Thoracic aorta (tissue), 2 donors: ENCODE data around the gene SLC17A5. TPM values are rescaled to one million over a fixed set of nuclear protein-coding genes. Genes with fewer than 3 reads are reported as not detected.
A peak's percentile ranks its signal among the peaks of the same experiment; 100 is the strongest.

Source experiments
- ATAC-seq: fragments of 150-250 bp; one replicate; pipeline ENCODE4 v1.8.0; 2017; ENCODE audit warnings: low read depth; ENCODE audit not compliant: insufficient number of reproducible peaks, low FRiP score
- DNase-seq: peaks from one replicate; pipeline ENCODE4 v3.0.0-alpha.2; 2020; ENCODE audit warnings: low spot score
- H3K27ac ChIP-seq, 2 donors: fragments of 200-600 bp; sonication (generic); 1 replicate in 1 of 2; 2 replicates in 1 of 2; pipeline ENCODE4 v1.5.1; 2016; ENCODE audit warnings: mild to moderate bottlenecking in 2 of 2, moderate library complexity in 2 of 2
- H3K27me3 ChIP-seq: fragments of 200-600 bp; sonication (generic); replicated peaks from 2 replicates; pipeline ENCODE4 v1.6.0; 2016; ENCODE audit warnings: mild to moderate bottlenecking; ENCODE audit not compliant: insufficient read depth
- H3K36me3 ChIP-seq: fragments of 200-600 bp; sonication (generic); one replicate; pipeline ENCODE4 v1.5.1; 2016
- H3K4me1 ChIP-seq, 2 donors: fragments of 200-600 bp; sonication (generic); 1 replicate in 1 of 2; 2 replicates in 1 of 2; pipeline versions ENCODE4 v1.5.1 to v1.6.0; 2016; ENCODE audit warnings: low read depth in 2 of 2, mild to moderate bottlenecking in 1 of 2; ENCODE audit not compliant: control insufficient read depth in 1 of 2
- H3K4me3 ChIP-seq: fragments of 200-600 bp; sonication (generic); 2 replicates; pipeline ENCODE4 v1.5.1; 2016; ENCODE audit warnings: mild to moderate bottlenecking
- H3K9me3 ChIP-seq: fragments of 200-600 bp; sonication (generic); 2 replicates; pipeline ENCODE4 v1.5.1; 2016
- total RNA-seq, 2 donors: library from RNA; depleted of rRNA; stranded (reverse); fragments of >200 nt; gene quantifications; one replicate each; pipeline versions ENCODE4 v1.1.0 to v1.2.3, GENCODE V29; 2016
- TF ChIP-seq, protein P1 (sequence below): fragments of 200-600 bp; sonication (generic); IDR thresholded peaks from one replicate; pipeline ENCODE4 v1.5.1; 2019; ENCODE audit warnings: antibody characterized with exemption

The SLC17A5 gene
- total RNA-seq, 2 donors from 2014 or later: 24.1 to 36.8 TPM

DNA sequence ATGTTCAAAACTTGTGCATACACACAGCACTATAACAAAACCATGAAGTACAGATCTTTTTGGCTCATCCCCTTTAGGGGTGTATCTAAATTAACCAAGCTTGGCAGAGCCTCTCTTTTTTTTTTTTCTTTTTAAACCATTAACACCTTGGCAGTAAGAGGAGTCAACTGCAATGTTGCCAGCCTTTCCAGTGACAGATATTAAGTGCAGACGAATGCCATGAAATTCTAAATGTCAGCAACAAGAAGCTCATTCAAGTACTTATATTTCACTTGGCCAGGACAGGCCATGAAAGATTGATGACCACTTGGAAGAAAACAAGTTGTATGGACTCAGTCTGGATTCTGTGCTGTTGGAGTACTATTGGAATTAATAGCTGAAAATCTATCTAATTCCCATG lies 49.8 kb downstream of the SLC17A5 start:
- Histone ChIP-seq H3K9me3 (no peaks in the 10 kb centered on the region), H3K4me1 (no peaks in the 10 kb centered on the region), H3K27me3 (no peaks in the 10 kb centered on the region), H3K27ac (no peak overlapping the region), H3K36me3 (peaks cover 12% of the 10 kb centered on the region), H3K4me3 (no peak overlapping the region)
- ATAC-seq (no peak), DNase-seq (no peak)
- TF ChIP-seq, protein P1, sequence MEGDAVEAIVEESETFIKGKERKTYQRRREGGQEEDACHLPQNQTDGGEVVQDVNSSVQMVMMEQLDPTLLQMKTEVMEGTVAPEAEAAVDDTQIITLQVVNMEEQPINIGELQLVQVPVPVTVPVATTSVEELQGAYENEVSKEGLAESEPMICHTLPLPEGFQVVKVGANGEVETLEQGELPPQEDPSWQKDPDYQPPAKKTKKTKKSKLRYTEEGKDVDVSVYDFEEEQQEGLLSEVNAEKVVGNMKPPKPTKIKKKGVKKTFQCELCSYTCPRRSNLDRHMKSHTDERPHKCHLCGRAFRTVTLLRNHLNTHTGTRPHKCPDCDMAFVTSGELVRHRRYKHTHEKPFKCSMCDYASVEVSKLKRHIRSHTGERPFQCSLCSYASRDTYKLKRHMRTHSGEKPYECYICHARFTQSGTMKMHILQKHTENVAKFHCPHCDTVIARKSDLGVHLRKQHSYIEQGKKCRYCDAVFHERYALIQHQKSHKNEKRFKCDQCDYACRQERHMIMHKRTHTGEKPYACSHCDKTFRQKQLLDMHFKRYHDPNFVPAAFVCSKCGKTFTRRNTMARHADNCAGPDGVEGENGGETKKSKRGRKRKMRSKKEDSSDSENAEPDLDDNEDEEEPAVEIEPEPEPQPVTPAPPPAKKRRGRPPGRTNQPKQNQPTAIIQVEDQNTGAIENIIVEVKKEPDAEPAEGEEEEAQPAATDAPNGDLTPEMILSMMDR: no peak

DNA sequence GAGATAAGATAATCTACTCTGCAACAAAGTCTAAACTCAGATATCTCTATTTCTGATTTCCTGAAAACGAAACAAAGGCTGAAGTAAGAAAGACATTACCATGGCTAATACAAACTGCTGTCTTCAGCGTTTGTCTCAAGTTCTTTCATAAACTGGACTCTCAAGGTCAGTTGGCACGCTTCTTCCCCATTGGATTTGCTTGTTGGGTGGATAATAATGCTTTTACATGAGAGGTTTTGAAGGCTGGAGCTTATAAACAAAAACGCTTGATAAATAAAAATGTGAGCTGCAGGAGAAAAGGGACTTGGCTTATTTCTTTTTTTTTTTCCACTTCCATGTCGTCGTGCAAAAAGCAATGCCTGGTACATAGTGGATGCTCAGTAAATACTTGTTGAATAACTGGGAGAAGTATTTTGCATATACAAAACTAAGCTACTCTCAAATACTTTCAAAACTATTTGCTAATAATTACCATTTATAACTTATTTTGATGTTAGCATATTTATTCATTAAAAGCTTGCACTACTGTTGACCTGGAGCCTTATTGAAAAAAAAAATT lies 67.3 kb downstream of the SLC17A5 start:
- Histone ChIP-seq H3K27ac (peak overlapping the region; percentile 66 to 90), H3K9me3 (no peaks in the 10 kb centered on the region), H3K36me3 (no peaks in the 10 kb centered on the region), H3K27me3 (no peaks in the 10 kb centered on the region), H3K4me3 (peak overlapping the region; percentile 72), H3K4me1 (peaks cover 17 to 21% of the 10 kb centered on the region in 2 donors)
- no peak for DNase-seq
- TF ChIP-seq, protein P1: no peak
- ATAC-seq: no peak

DNA sequence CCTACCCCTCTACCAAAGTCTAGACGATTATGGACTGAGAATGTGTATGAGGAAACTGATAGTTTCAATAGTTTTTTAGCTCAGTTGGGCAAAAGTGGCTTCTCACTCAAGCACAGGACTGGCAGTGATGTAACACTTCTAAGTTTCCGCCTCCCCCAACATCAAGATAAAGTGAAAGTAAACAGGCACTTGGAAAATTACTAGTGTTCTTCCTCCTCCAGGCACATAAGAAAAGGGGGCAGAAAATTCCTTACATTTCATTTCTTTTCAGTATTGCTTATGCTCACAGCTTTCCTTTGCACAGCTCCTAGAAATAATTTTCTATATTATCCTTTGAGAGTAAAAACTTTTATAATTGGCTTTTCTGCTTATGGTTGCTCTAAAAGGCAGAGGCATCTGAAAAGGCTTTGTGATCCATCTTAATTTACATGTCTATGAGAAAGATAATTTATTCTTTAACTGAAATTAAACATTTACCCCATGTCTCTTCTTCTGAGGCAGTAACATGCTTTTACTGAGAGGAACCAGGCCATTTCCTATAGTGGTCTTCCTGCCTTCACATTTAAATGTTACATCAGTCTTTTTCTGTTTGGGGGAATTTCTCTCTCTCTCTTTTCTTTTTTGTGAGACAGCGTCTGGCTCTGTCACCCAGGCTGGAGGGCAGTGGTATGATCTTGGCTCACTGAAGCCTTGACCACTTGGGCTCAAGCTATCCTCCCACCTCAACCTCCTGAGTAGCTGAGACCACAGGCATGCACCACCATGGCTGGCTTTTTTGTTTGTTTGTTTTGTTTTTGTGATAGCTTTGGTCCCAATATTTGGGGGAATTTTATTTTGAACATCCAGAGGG lies 68.0 kb downstream of the SLC17A5 start:
- peaks cover 20 to 26% of the 10 kb centered on the region in 2 donors for H3K4me1 ChIP-seq
- H3K4me3 ChIP-seq: peak overlapping the region; percentile 72
- H3K9me3 ChIP-seq: no peaks in the 10 kb centered on the region
- H3K27ac ChIP-seq: peak overlapping the region; percentile 66 to 90
- no peaks in the 10 kb centered on the region for H3K36me3 ChIP-seq
- TF ChIP-seq, protein P1: no peak
- ATAC-seq (peak; percentile 64), DNase-seq (no peak)
- H3K27me3 ChIP-seq: no peaks in the 10 kb centered on the region

DNA sequence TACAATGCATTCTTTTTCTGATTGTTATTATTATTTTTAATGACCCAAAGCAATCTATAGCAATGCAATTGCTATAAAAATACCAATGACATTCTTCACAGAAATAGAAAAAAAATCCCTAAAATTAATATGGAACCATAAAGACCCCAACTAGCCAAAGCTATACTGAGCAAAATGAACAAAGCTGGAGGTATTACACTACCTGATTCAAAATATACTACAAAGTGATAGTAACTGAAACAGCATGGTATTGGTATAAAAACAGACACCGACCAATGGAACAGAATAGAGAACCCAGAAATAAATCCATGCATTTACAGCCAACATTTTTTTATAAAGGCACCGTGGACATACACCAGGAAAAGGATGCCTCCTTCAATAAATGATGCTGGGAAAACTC lies 72.5 kb downstream of the SLC17A5 start:
- ATAC-seq (no peak), DNase-seq (no peak)
- no peaks in the 10 kb centered on the region for H3K36me3 ChIP-seq
- peaks cover 26 to 33% of the 10 kb centered on the region in 2 donors for H3K4me1 ChIP-seq
- H3K4me3 ChIP-seq: peak overlapping the region; percentile 67
- TF ChIP-seq, protein P1: no peak
- H3K27me3 ChIP-seq: no peaks in the 10 kb centered on the region
- no peaks in the 10 kb centered on the region for H3K9me3 ChIP-seq
- peak overlapping the region; percentile 88 to 93 for H3K27ac ChIP-seq
